GM18909 (cell line): Measurements from ENCODE around the gene NBDY.
"Not testable (repeated sequence)": the region's sequence is repeated elsewhere in the genome, so short reads cannot be mapped to it uniquely, and the experiment has no call there.

Source experiments
- ATAC-seq: cut with Tn5 transposase; IDR thresholded peaks from one replicate; pipeline ENCODE4 v1.9.1; 2021; ENCODE audit warnings: mild to moderate bottlenecking; ENCODE audit not compliant: unreplicated experiment, poor library complexity

The NBDY gene

GRCh38 chrX:56729152-56729850 lies at the start of gene NBDY:
NBDY (plus strand) TSS chrX:56729243; CDS start chrX:56729354, 111 bp downstream.
- ATAC-seq: peak; percentile 64

- not testable (repeated sequence) for ATAC-seq
These were observed 24.5 kb upstream of the NBDY start for GRCh38 chrX:56704530-56704929.

- ATAC-seq: peak; percentile 46
These were observed 2.4 kb upstream of the NBDY start for GRCh38 chrX:56726605-56727004.

- no peak for ATAC-seq
These were observed 1.5 kb upstream of the NBDY start for GRCh38 chrX:56727531-56727930.

GRCh38 chrX:56728321-56728720 lies 722 bp upstream of the NBDY start:
- peak; percentile 45 for ATAC-seq

GRCh38 chrX:56728752-56729151 lies 291 bp upstream of the NBDY start:
- ATAC-seq: peak; percentile 61

GRCh38 chrX:56733459-56734046 lies 4.5 kb downstream of the NBDY start:
- ATAC-seq: peak; percentile 45

- ATAC-seq: no peak
These were observed 7.2 kb downstream of the NBDY start for GRCh38 chrX:56736219-56736618.

GRCh38 chrX:56738670-56739069 lies 9.6 kb downstream of the NBDY start:
- no peak for ATAC-seq

- ATAC-seq: no peak
These were observed 16.0 kb downstream of the NBDY start for GRCh38 chrX:56744996-56745395.

GRCh38 chrX:56746996-56747395 lies 18.0 kb downstream of the NBDY start:
- ATAC-seq: no peak

- ATAC-seq: no peak
These were observed 22.0 kb downstream of the NBDY start for GRCh38 chrX:56751071-56751470.

GRCh38 chrX:56757327-56757726 lies 28.3 kb downstream of the NBDY start:
- peak; percentile 55 for ATAC-seq

- no peak for ATAC-seq
These were observed 29.4 kb downstream of the NBDY start for GRCh38 chrX:56758456-56758855.

- ATAC-seq: no peak
These were observed 30.8 kb downstream of the NBDY start for GRCh38 chrX:56759736-56760409.

GRCh38 chrX:56760410-56761124 lies 31.5 kb downstream of the NBDY start:
- not testable (repeated sequence) for ATAC-seq

GRCh38 chrX:56761167-56761566 lies 32.1 kb downstream of the NBDY start:
- ATAC-seq: no peak

GRCh38 chrX:56762220-56762619 lies 33.2 kb downstream of the NBDY start:
- peak; percentile 24 for ATAC-seq

GRCh38 chrX:56762707-56763555 lies 33.9 kb downstream of the NBDY start:
- no peak for ATAC-seq

- peak; percentile 29 for ATAC-seq
These were observed 34.6 kb downstream of the NBDY start for GRCh38 chrX:56763556-56764152.
